IMR-90 (cell line): ENCODE data around the gene C19orf73. TPM values are rescaled to one million over a fixed set of nuclear protein-coding genes. Genes with fewer than 3 reads are reported as not detected.
A peak's percentile ranks its signal among the peaks of the same experiment; 100 is the strongest.

ENCODE experiments used
- ATAC-seq: fragments of 200-7000 bp; cut with Tn5 transposase; 2 replicates; pipeline ENCODE4 v1.9.1; 2020; ENCODE audit warnings: low read depth, mild to moderate bottlenecking, moderate library complexity
- BruUV-seq: library from RNA; stranded (reverse); fragments of 400-500 nt; replicated peaks from 2 replicates; lab custom pipeline; 2021; lab: Mats Ljungman, UMichigan
- CTCF ChIA-PET: fragments of 300-600 bp; formaldehyde crosslinking; extraction: SDS; loops from one replicate; lab custom pipeline; 2021; ENCODE audit warnings: antibody characterized with exemption; lab: Yijun Ruan, JAX
- POLR2A ChIA-PET: fragments of 300-600 bp; sonication (Branson Sonifier 250); formaldehyde crosslinking; loops from one replicate; lab custom pipeline; 2022; ENCODE audit warnings: antibody characterized with exemption; ENCODE audit not compliant: unreplicated experiment; lab: Charles Lee
- DNase-seq: peaks from one replicate; pipeline ENCODE4 v3.0.0; 2013
- H2AFZ ChIP-seq: replicated peaks from 2 replicates; pipeline ENCODE3; 2013; ENCODE audit warnings: low read length, mild to moderate bottlenecking; ENCODE audit not compliant: poor library complexity
- H2AK5ac ChIP-seq: 2 replicates; pipeline ENCODE4 v1.6.1; 2013; ENCODE audit warnings: low read depth, low read length, inconsistent platforms
- H2AK9ac ChIP-seq: replicated peaks from 2 replicates; pipeline ENCODE3; 2013; ENCODE audit warnings: mild to moderate bottlenecking, low read depth, low read length, moderate library complexity; ENCODE audit not compliant: poor library complexity
- H2BK120ac ChIP-seq: 2 replicates; pipeline ENCODE4 v1.6.1; 2013; ENCODE audit warnings: low read depth, low read length, inconsistent platforms
- H2BK15ac ChIP-seq: 3 replicates; pipeline ENCODE4 v1.6.1; 2013; ENCODE audit warnings: low read depth, low read length, inconsistent platforms
- H2BK20ac ChIP-seq: 2 replicates; pipeline ENCODE4 v1.6.1; 2013; ENCODE audit warnings: low read depth, mild to moderate bottlenecking, inconsistent platforms, low read length, moderate library complexity
- H2BK5ac ChIP-seq: 2 replicates; pipeline ENCODE4 v1.6.1; 2013; ENCODE audit warnings: mild to moderate bottlenecking, low read depth, low read length, inconsistent platforms; ENCODE audit not compliant: poor library complexity, severe bottlenecking
- H3K14ac ChIP-seq: replicated peaks from 2 replicates; pipeline ENCODE4 v1.6.1; 2013; ENCODE audit warnings: low read depth, low read length, inconsistent platforms
- H3K18ac ChIP-seq: 2 replicates; pipeline ENCODE4 v1.6.1; 2013; ENCODE audit warnings: low read depth, low read length, control low read depth
- H3K23ac ChIP-seq: 2 replicates; pipeline ENCODE4 v1.6.1; 2013; ENCODE audit warnings: low read depth, low read length, inconsistent platforms
- H3K27ac ChIP-seq: 2 replicates; pipeline ENCODE4 v1.5.1; 2013; ENCODE audit warnings: mild to moderate bottlenecking, control low read depth, low read length; ENCODE audit not compliant: insufficient read depth
- H3K27me3 ChIP-seq: 2 replicates; pipeline ENCODE4 v1.6.1; 2013; ENCODE audit warnings: low read length; ENCODE audit not compliant: control insufficient read depth, insufficient read depth
- H3K36me3 ChIP-seq: 2 replicates; pipeline ENCODE4 v1.6.1; 2013; ENCODE audit warnings: low read length, mixed read lengths; ENCODE audit not compliant: control insufficient read depth, insufficient read depth
- H3K4ac ChIP-seq: 2 replicates; pipeline ENCODE4 v1.6.1; 2013; ENCODE audit warnings: low read depth, low read length, inconsistent platforms
- H3K4me1 ChIP-seq: 2 replicates; pipeline ENCODE4 v1.6.1; 2013; ENCODE audit warnings: low read length, mixed read lengths; ENCODE audit not compliant: control insufficient read depth, insufficient read depth
- H3K4me2 ChIP-seq: 2 replicates; pipeline ENCODE4 v1.6.1; 2013; ENCODE audit warnings: low read depth, mild to moderate bottlenecking, control low read depth, low read length, moderate library complexity
- H3K4me3 ChIP-seq: 2 replicates; pipeline ENCODE4 v1.5.1; 2013; ENCODE audit warnings: low read depth, mild to moderate bottlenecking, control low read depth, low read length, moderate library complexity; ENCODE audit not compliant: insufficient read depth
- H3K56ac ChIP-seq: 2 replicates; pipeline ENCODE4 v1.6.1; 2013; ENCODE audit warnings: low read length, inconsistent platforms; ENCODE audit not compliant: insufficient read depth; ENCODE audit errors: extremely low read depth
- H3K79me1 ChIP-seq, 2 experiments: 2 replicates each; pipeline ENCODE4 v1.6.1; 2013; ENCODE audit warnings: low read length in 2 of 2, inconsistent platforms in 1 of 2, low read depth in 1 of 2
- H3K9ac ChIP-seq: 2 replicates; pipeline ENCODE4 v1.6.1; 2013; ENCODE audit warnings: low read depth, low read length, control low read depth
- H3K9me1 ChIP-seq: 2 replicates; pipeline ENCODE4 v1.6.1; 2013; ENCODE audit warnings: low read length, inconsistent platforms; ENCODE audit not compliant: insufficient read depth
- H3K9me3 ChIP-seq: 2 replicates; pipeline ENCODE4 v1.6.1; 2013; ENCODE audit warnings: low read length; ENCODE audit not compliant: control insufficient read depth, insufficient read depth
- H4K20me1 ChIP-seq: 2 replicates; pipeline ENCODE4 v1.6.1; 2013; ENCODE audit warnings: low read length, inconsistent platforms; ENCODE audit not compliant: insufficient read depth
- H4K5ac ChIP-seq: 2 replicates; pipeline ENCODE4 v1.6.1; 2013; ENCODE audit warnings: mild to moderate bottlenecking, low read depth, low read length, control low read depth
- H4K8ac ChIP-seq, 2 experiments: 2 replicates each; pipeline ENCODE4 v1.6.1; 2013; ENCODE audit warnings: low read depth in 2 of 2, low read length in 2 of 2, control low read depth in 1 of 2, inconsistent platforms in 1 of 2
- H4K91ac ChIP-seq: 2 replicates; pipeline ENCODE4 v1.6.1; 2013; ENCODE audit warnings: low read depth, low read length, inconsistent platforms; ENCODE audit not compliant: insufficient read depth
- CEBPB ChIP-seq: IDR thresholded peaks from 2 replicates; pipeline ENCODE4 v1.6.1; 2012; ENCODE audit warnings: low read depth, low read length, improper control_type of control experiment
- CTCF ChIP-seq: conservative IDR thresholded peaks from 2 replicates; pipeline ENCODE4 v1.5.1; 2012; ENCODE audit warnings: mild to moderate bottlenecking, low read depth, low read length, improper control_type of control experiment
- ELK1 ChIP-seq: fragments of 150-350 bp; IDR thresholded peaks from 2 replicates; pipeline ENCODE4 v1.6.1; 2016; ENCODE audit warnings: low read depth, mild to moderate bottlenecking, low read length, moderate library complexity, borderline replicate concordance
- FOS ChIP-seq: fragments of 150-350 bp; IDR thresholded peaks from 2 replicates; pipeline ENCODE4 v1.6.1; 2016; ENCODE audit warnings: low read depth, low read length
- MAFK ChIP-seq: IDR thresholded peaks from 2 replicates; pipeline ENCODE4 v1.6.1; 2012; ENCODE audit warnings: low read depth, low read length, improper control_type of control experiment
- MAZ ChIP-seq: IDR thresholded peaks from 2 replicates; pipeline ENCODE4 v1.6.1; 2012; ENCODE audit warnings: low read depth, mild to moderate bottlenecking, low read length, improper control_type of control experiment, moderate library complexity, borderline replicate concordance
- MXI1 ChIP-seq: IDR thresholded peaks from 2 replicates; pipeline ENCODE4 v1.6.1; 2012; ENCODE audit warnings: low read depth, mild to moderate bottlenecking, low read length, moderate library complexity, borderline replicate concordance
- RAD21 ChIP-seq: IDR thresholded peaks from 2 replicates; pipeline ENCODE4 v1.6.1; 2012; ENCODE audit warnings: low read length, improper control_type of control experiment
- RCOR1 ChIP-seq: IDR thresholded peaks from 2 replicates; pipeline ENCODE4 v1.6.1; 2012; ENCODE audit warnings: mild to moderate bottlenecking, low read length, improper control_type of control experiment; ENCODE audit not compliant: insufficient replicate concordance
- SMC3 ChIP-seq: fragments of 150-350 bp; IDR thresholded peaks from 2 replicates; pipeline ENCODE4 v1.6.1; 2016; ENCODE audit warnings: low read depth, mild to moderate bottlenecking, antibody characterized with exemption, low read length, moderate library complexity
- USF2 ChIP-seq: fragments of 150-350 bp; IDR thresholded peaks from 2 replicates; pipeline ENCODE4 v1.6.1; 2017; ENCODE audit warnings: mild to moderate bottlenecking, antibody characterized with exemption, low read length, low read depth
- WGBS, 2 experiments: methylation state at CpG; one replicate each; pipeline versions ENCODE4 v1.1.5 to v1.1.7; 2013; ENCODE audit warnings: missing lambda C conversion rate in 2 of 2; ENCODE audit not compliant: insufficient read length in 1 of 2; ENCODE audit errors: extremely low coverage in 2 of 2; 5-methylcytosine and 5-hydroxymethylcytosine counted together
- dilution Hi-C: fragments of 300-500 bp; cut with HindIII; formaldehyde crosslinking; loops from one replicate; pipeline ENCODE4 v1.14.3; 2018; ENCODE audit warnings: low sequenced_read_pairs; ENCODE audit not compliant: unreplicated experiment
- in situ Hi-C: fragments of 300-500 bp; cut with MboI; formaldehyde crosslinking; loops from 3 replicates; pipeline ENCODE4 v1.14.3; 2019; ENCODE audit warnings: low sequenced_read_pairs, inconsistent platforms, mixed read lengths
- intact Hi-C: fragments of 100-400 bp; cut with micrococcal nuclease; formaldehyde crosslinking; loops from 2 replicates; pipeline ENCODE4 v1.10.0; 2022
- polyA plus RNA-seq, 3 experiments: library from polyadenylated mRNA; depleted of rRNA; stranded (reverse); fragments of >200 nt; gene quantifications; 2 replicates each; pipeline ENCODE4 v1.2.3, GENCODE V29; 2012; ENCODE audit warnings: low replicate concordance in 1 of 3
- total RNA-seq: library from RNA; depleted of rRNA; stranded (reverse); fragments of >200 nt; gene quantifications from 2 replicates; pipeline ENCODE4 v1.2.3, GENCODE V29; 2012

Gene C19orf73
- total and polyA plus RNA-seq, 2 of the 4 experiments (the other 2 are of a cell fraction): 1.2 TPM; not detected in 1

- dilution Hi-C loops: no loop called here
- intact Hi-C loops: loop anchor here (1.0 kb wide), 1 partner anchor 30 kb away; no protein-coding TSS in a partner anchor
Observed at GRCh38 chr19:49119411-49120324, 725 bp upstream of the C19orf73 start, which contains the start of gene PPFIA3. Gene PPFIA3 (plus strand): TSS chr19:49119544. CDS start chr19:49127874, 8,330 bp downstream.

More at GRCh38 chr19:49119411-49120324, 725 bp upstream of the C19orf73 start, which contains the start of gene PPFIA3:
- Histone ChIP-seq H2AFZ (peak within 1 kb of the TSS; percentile 97), H2BK15ac (peak within 1 kb of the TSS; percentile 60; the same call in 1 of the 3 replicates), H3K79me1 (peaks cover 4 to 32% of the 10 kb centered on the region in 2 experiments; a peak in 2 of 4 replicates), H3K4me2 (peak within 1 kb of the TSS; percentile 87), H3K9me1 (peaks cover 11% of the 10 kb centered on the region), H3K23ac (peak within 1 kb of the TSS; percentile 46; the same call in 1 of the 2 replicates), H3K36me3 (no peaks in the 10 kb centered on the region), H3K9ac (peak within 1 kb of the TSS; percentile 52), H3K4ac (peak within 1 kb of the TSS; percentile 55), H3K56ac (0 out of 2 replicates have a peak within 1 kb of the TSS, but pooled peaks have one; percentile 34), H3K27ac (peak within 1 kb of the TSS; percentile 81), H4K91ac (peak within 1 kb of the TSS; percentile 66; the same call in 1 of the 2 replicates), H3K14ac (peak within 1 kb of the TSS; percentile 29), H2BK20ac (no peak within 1 kb of the TSS), H2BK120ac (peak within 1 kb of the TSS; percentile 7; the same call in 1 of the 2 replicates), H2AK9ac (peak within 1 kb of the TSS; percentile 91), H2BK5ac (peak within 1 kb of the TSS; percentile 78), H3K4me3 (peak within 1 kb of the TSS; percentile 59), H4K8ac (peak within 1 kb of the TSS; percentile 57 to 91), H3K4me1 (peaks cover 4% of the 10 kb centered on the region; the same call in 1 of the 2 replicates), H3K9me3 (no peaks in the 10 kb centered on the region), H3K18ac (peak within 1 kb of the TSS; percentile 24; the same call in 1 of the 2 replicates), H3K27me3 (peaks cover 8% of the 10 kb centered on the region), H2AK5ac (peak within 1 kb of the TSS; percentile 52), H4K5ac (peak within 1 kb of the TSS; percentile 10; the same call in 1 of the 2 replicates), H4K20me1 (peaks cover 3% of the 10 kb centered on the region; the same call in 1 of the 2 replicates)
- in situ Hi-C loops: no loop called here
- ATAC-seq (peak; percentile 42), DNase-seq (peak; percentile 54)
- 1% methylated on average over 45 of the region's 90 CpGs; no CpG with 5 or more reads in 1 of the 2 experiments for WGBS, 2 experiments
- BruUV-seq: no TSS peak
- peak; percentile 76; the same call in 1 of the 2 replicates for TF ChIP-seq MAZ
- no peak for TF ChIP-seq RAD21
- no peak for TF ChIP-seq USF2
- TF ChIP-seq FOS: no peak
- TF ChIP-seq CTCF: no peak
- TF ChIP-seq CEBPB: no peak
- no peak for TF ChIP-seq SMC3
- TF ChIP-seq MXI1: peak; percentile 76; the same call in 1 of the 2 replicates
- TF ChIP-seq MAFK: no peak
- peak; percentile 83 for TF ChIP-seq RCOR1
- no peak for TF ChIP-seq ELK1
- POLR2A ChIA-PET: no interaction called here
- CTCF ChIA-PET: interaction anchor here (1.3 kb wide), 1 partner anchor 27 kb away, joined by 4 read pairs; no protein-coding TSS in a partner anchor
